HL-60/S4 treated with retinoic acid at 250 ng/mL for 4 days and 3 days (cell line): ENCODE measurements around the gene PILRB.

Experiments
- in situ Hi-C: fragments of 300-500 bp; cut with MboI; formaldehyde crosslinking; loops from 2 replicates; pipeline ENCODE4 v1.7.0; 2022; ENCODE audit warnings: low sequenced_read_pairs

The PILRB gene

DNA sequence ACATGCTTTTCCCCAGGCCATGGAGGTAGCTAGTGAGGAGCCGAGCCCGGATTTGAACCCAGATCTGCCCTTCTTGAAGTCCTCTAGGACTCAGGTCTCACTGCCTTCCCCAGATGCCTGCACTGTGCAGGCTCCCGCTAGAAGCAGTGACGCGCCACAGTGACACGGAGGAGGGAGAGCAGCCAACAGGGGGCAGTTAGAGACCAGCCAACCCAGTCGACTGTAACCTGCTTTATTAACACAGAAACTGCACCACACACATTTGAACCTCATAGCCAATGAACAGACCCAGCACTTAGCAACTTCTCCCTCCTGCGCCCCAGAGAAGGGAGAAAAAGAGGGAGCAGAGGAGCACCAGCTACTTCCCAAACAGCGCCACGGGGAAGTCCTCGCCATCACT is 42.7 kb downstream of the PILRB start:
- in situ Hi-C loops: no loop called here

GRCh38 chr7:100401811-100402210 is 43.9 kb downstream of the PILRB start:
- in situ Hi-C loops: no loop called here

DNA sequence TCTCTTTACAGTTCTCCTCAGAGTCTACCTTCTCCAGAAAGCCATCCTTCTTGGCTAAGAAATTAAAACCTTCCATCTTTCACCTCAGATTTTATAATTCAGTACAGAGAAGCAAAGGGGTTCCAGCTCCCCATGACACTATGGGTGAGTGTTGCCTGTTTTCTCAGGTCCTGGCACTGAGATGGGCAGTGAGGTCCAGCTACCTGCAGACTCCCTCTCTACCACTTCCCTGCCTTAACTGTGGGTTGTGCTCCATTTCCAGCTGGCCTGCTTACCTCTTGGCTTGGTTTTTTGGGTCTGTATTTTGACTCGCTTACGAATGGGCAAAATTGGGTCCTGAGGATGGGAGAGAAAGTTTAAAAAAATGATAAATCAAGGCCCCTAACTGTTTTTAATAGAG is 44.3 kb downstream of the PILRB start:
- in situ Hi-C loops: no loop called here

- in situ Hi-C loops: no loop called here
Measured at GRCh38 chr7:100406767-100407166, 48.9 kb downstream of the PILRB start.

DNA sequence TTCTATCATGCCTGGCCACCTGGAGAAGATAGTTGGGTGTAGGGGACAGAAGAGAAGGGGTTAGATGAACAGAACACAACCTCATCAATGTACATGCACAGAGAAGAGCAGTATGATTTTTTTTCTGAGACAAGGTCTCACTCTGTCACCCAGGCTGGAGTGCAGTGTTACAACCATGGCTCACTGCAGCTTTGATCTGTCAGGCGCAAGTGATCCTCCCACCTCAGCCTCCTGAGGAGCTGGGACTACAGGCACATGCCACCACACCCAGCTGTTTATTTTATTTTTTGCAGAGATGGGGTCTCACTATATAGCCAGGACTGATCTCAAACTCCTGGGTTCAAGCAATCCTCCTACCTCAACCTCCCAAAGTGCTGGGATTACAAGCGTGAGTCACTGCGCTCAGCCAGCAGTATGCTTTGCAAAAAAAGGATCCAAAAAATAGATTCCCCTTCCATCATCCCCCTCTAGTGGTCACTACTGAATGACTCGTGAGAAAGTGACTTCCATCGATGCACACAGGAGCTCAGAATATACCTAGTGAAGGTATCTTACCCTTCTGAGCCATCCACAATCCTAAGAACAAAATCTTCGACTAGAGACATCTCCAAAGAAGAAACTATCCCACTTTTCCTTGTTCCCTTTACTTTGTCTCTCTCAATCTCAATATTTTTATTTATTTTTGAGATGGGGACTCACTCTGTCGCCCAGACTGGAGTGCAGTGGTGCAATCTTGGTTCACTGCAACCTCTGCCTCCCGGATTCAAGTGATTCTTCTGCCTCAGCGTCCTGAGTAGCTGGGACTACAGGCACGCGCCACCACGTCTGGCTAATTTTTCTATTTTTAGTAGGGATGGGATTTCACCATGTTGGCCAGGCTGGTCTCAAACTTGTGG is 49.6 kb downstream of the PILRB start:
- in situ Hi-C loops: no loop called here

DNA sequence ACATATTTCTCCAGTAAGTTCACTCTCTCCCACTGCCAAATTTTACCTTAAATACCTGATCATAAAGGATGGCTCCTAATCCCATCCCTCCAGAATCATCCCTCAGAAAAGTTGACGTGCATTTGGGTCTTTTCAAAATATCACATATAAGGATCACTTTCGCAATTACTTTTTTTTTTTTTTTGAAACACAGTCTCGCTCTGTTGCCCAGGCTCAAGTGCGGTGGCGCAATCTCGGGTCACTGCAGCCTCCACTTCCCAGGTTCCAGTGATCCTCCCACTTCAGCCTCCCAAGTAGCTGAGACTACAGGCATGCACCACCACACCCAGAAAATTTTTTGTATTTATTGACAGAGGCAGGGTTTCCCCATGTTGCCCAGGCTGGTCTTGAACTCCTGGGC is 53.2 kb downstream of the PILRB start:
- in situ Hi-C loops: no loop called here

DNA sequence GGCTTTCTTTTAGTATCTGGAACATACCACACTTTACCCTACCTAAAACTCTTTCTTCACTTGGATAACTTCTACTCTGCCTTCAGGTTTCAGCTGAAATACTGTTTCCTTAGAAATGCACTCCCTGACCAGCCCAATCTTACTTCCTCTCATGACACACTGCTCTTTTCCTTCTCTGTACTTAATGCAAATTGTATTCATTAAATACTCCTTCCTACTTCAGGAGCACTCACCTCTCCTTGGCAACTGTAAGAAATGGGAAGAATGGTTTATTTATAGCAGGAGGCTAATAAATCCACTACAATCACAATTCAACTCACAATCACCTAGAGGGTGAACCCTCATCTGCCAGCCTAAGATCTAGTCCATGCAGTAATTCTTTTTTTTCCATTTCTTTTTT is 55.4 kb downstream of the PILRB start:
- in situ Hi-C loops: no loop called here

- in situ Hi-C loops: no loop called here
Measured at GRCh38 chr7:100413889-100414288, 56.0 kb downstream of the PILRB start.

- in situ Hi-C loops: no loop called here
Measured at GRCh38 chr7:100415448-100415847, 57.5 kb downstream of the PILRB start.
